GM12864 (cell line): ENCODE measurements around the gene NRSN2.
"Not testable (repeated sequence)": the region's sequence is repeated elsewhere in the genome, so short reads cannot be mapped to it uniquely, and the experiment has no call there.

Experiments used
- DNase-seq: peaks from one replicate; pipeline ENCODE4 v3.0.0-alpha.2; 2011; ENCODE audit warnings: low read depth
- H3K4me3 ChIP-seq: 2 replicates; pipeline ENCODE4 v1.5.1; 2011; ENCODE audit warnings: mild to moderate bottlenecking, low read depth, low read length, control low read depth
- TF ChIP-seq, protein P1 (sequence below): IDR thresholded peaks from 2 replicates; pipeline ENCODE4 v1.5.1; 2011; ENCODE audit warnings: low read depth, mild to moderate bottlenecking, moderate library complexity, low read length, control low read depth, inconsistent platforms; ENCODE audit errors: missing control alignments

The NRSN2 gene

DNA sequence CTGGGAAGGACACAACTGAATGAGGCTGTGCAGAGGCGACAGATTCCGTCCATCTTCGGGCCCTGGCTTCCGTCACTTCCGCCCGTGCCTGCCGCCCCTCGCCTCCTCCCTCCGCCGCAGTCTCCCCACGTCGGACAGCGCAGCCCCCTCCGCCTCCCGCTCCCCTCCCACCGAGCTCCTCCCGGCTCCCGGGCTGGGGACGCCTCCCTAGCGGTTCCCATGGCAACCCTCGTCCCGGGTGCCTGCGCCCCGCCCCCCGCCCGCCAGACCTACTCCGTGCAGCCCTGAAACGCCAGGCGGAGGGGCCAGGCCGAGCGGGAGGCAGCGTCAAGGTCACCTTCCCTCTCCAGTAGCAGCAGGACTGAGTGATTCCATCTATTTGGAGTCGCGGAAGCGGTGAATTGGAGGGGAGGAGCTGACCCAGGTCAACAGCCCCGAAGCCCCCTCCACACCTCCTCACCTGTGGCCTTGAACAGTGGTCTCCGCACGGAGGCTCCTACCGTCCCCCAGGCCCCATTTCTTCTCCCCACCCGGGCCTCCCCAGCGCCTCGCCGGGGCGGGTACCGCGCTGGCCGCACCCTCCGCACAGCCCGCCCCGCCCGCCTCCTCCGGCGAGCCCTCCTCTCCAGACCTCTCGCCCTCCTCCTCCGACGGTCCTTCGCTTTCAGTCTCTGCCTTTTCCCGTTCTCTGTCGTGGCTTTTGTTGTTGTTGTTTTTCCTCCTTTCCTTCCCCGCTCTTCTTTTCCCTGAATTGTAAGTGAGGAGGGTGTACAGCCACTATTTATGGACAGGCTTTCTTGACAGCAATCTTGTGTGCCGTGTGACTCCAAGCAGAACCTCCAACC is 951 bp downstream of the NRSN2 start:
- TF ChIP-seq, protein P1, sequence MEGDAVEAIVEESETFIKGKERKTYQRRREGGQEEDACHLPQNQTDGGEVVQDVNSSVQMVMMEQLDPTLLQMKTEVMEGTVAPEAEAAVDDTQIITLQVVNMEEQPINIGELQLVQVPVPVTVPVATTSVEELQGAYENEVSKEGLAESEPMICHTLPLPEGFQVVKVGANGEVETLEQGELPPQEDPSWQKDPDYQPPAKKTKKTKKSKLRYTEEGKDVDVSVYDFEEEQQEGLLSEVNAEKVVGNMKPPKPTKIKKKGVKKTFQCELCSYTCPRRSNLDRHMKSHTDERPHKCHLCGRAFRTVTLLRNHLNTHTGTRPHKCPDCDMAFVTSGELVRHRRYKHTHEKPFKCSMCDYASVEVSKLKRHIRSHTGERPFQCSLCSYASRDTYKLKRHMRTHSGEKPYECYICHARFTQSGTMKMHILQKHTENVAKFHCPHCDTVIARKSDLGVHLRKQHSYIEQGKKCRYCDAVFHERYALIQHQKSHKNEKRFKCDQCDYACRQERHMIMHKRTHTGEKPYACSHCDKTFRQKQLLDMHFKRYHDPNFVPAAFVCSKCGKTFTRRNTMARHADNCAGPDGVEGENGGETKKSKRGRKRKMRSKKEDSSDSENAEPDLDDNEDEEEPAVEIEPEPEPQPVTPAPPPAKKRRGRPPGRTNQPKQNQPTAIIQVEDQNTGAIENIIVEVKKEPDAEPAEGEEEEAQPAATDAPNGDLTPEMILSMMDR = no peak
- DNase-seq = no peak
- H3K4me3 ChIP-seq = peak overlapping the region; percentile 87

DNA sequence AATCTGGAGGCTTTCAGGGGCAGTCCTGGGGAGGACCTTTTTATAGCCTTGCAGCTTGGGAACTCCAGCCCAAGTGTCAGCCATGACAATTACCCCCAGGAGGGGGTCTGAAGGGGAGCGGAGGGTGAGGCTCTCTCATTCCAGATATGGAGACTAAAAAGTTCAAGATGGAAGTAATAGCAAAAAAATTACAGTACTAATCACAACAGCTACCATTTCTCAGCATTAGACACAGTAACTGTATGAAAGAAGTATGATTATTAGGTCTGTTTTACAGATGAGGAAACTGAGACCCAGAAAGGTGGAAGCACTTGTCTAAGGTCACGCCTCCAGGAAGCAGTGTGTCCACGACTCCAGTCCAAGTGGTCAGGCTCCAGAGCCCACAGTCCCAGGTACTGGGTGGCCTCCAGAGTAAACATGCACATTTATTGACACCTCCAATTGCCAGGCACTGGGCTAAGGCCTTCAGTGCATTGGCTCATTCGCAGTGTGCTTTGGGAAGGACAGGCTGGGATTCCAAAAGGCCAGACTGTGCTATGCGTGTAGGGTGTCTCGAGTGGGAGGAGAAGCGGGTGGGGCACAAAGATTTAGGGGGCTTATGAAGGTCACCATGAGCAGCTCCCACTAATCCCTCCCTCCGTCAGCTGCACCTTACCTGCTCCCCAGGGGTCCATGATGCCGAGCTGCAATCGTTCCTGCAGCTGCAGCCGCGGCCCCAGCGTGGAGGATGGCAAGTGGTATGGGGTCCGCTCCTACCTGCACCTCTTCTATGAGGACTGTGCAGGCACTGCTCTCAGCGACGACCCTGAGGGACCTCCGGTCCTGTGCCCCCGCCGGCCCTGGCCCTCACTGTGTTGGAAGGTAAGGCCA is 2.3 kb downstream of the NRSN2 start:
- H3K4me3 ChIP-seq = no peak overlapping the region
- DNase-seq = no peak
- TF ChIP-seq, protein P1 = no peak

DNA sequence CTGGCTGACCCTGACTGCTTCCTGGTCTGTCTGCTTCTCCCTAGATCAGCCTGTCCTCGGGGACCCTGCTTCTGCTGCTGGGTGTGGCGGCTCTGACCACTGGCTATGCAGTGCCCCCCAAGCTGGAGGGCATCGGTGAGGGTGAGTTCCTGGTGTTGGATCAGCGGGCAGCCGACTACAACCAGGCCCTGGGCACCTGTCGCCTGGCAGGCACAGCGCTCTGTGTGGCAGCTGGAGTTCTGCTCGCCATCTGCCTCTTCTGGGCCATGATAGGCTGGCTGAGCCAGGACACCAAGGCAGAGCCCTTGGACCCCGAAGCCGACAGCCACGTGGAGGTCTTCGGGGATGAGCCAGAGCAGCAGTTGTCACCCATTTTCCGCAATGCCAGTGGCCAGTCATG is 6.3 kb downstream of the NRSN2 start:
- TF ChIP-seq, protein P1 = no peak
- DNase-seq = no peak
- H3K4me3 ChIP-seq = no peak overlapping the region

DNA sequence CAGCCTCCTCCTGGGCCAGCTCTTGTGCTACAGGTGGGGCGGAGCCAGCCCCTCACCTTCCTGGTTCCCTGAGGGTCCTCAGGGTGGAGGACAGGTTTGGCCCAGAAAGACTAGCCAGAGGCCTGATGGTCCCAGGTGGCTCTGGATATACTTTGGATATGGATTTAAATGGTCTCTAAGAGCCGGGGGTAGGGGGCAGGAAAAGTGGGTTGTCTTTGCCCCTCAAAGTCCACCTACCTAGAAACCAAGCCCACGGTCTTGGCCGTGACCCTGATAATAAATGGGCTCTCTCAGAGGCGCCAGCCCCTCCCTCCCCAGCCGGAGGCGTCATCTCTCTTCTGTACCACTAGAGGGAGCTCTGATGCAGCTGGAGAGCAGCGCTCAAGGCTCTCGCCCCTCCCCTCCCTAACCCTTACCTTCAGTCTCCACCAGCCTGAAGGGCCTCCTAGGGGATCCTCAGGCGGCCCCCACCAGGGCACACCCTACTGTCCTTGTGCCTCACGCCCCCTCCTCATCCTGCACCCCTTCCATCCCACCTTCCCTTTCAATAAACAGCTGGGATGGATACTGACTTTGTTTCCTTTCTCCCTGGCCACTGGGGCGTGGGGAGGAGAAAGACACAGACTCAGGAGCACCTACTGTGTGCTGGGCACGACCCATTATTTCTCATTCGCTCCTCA is 7.5 kb downstream of the NRSN2 start:
- peak; percentile 43 for DNase-seq
- H3K4me3 ChIP-seq = no peak overlapping the region
- TF ChIP-seq, protein P1 = peak; percentile 97

DNA sequence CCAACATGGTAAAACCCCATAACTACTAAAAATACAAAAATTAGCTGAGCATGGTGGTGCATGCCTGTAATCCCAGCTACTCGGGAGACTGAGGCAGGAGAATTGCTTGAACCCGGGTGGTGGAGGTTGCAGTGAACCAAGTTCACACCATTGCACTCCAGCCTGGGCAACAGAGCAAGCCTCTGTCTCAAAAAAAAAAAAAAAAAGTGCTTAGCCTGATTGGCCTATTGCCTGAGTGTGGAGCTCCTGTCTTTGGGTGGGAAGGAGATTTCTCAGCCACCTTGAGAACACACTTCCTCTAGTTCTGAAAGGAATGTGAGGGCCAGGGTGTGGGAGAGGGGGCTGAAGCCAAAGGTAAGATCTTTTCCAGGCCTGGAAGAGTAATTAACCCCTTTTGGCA is 9.2 kb downstream of the NRSN2 start:
- not testable (repeated sequence) for DNase-seq, H3K4me3 ChIP-seq

DNA sequence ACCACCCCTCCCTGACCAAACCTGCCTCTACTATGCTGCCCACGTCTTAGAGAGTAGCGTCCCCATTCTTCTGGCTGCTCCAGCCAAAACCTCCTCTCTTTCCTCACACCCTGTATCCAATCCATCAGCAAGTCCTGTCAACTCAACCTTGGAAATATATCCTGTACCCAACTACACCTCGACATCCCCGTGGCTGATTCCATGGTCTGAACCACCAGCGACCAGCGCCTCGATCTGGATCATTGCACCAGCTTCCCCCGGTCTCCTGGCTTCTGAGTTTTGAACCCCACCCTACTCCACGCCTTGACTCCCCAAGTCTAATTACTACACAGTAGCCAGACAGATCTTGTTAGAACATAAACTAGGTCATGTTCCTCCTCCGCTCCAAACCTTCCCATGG is 9.8 kb downstream of the NRSN2 start:
- TF ChIP-seq, protein P1 = no peak
- no peak for DNase-seq
- H3K4me3 ChIP-seq = no peak overlapping the region

DNA sequence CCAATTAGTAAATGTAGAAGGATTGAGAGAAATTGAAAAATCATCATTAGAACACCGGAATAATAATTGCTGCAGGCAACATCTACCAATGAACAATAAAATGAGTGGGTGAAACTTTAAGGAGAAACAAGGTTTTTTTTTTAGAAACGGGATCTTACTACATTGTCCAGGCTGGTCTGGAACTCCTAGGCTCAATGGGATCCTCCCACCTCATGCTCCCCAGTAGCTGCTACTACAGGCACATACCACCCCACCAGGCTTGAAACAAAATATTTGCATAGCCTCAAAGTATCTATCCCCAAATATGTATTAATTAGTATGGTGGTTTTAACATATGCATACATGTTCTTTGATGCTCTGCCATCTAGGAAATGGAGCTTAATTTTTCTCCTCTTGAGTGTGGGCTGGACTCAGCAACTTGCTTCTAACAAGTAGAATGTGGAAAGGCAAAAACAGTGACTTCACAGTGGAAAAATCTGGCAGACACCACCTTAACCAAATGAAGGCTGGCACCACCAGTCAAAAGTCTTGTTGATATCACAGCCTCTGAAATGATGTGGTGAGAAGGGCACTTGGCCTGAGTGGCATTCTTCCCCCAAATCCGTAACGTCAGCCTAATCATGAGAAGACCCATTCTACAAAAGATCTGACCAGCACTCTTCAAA is 12.1 kb downstream of the NRSN2 start:
- no peak for DNase-seq
- no peak overlapping the region for H3K4me3 ChIP-seq
- TF ChIP-seq, protein P1 = no peak
